ENCODE measurements around the gene TCTN3.
"Not testable (repeated sequence)": the region's sequence is repeated elsewhere in the genome, so short reads cannot be mapped to it uniquely, and the experiment has no call there.

TCTN3 gene

DNA sequence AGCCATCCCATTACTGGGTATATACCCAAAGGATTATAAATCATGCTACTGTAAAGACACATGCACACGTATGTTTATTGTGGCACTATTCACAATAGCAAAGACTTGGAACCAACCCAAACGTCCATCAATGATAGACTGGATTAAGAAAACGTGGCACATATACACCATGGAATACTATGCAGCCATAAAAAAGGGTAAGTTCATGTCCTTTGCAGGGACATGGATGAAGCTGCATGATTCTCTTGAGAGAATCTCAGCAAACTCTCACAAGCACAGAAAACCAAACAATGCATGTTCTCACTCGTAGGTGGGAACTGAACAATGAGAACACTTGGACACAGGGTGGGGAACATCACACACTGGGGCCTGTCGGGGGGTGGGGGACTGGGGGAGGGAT, 73.3 kb downstream of the TCTN3 start:
- not testable (repeated sequence) for DNase-seq

DNA sequence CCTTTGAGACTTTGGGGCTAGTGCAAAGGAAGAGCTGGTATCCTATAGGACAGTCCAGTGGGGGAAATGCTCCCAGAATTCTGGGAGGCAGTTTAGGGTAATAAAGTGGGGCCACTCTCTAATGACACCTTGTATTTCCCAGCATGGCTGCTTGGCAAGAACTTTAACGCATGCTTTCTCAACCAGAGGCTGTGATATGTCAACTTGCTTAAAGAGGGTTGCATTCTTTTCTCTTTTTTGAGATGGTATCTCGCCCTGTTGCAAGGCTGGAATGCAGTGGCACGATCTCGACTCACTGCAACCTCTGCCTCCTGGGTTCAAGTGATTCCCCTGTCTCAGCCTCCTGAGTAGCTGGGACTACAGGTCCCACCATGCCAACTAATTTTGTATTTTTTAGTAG, 75.6 kb downstream of the TCTN3 start:
- DNase-seq = no peak

DNA sequence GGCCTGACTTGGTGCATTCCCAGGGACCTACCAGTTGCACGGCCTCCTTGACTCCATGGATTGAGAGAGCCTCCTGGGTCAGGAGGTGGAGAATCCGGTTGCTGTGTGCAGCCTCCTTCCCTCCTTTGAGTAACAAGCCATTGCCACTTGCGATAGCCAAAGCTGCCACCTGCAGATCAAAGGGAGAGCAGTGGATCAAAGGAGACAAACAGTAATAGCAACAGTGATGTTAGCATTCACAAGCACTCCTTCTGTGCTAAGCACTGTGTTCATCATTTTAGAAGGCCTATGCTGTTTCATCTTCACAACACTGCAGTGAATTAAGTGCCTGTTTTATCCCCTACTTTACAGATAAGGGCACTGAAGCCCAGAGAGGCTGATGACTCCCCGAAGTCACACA, 77.3 kb downstream of the TCTN3 start:
- DNase-seq = no peak
